Germinal center (tissue), 1 donor: ENCODE measurements around the gene ERI2.

Experiments
- DNase-seq: peaks from one replicate; pipeline ENCODE4 v3.0.0; 2012; ENCODE audit warnings: mixed read lengths, low spot score

ERI2 gene

GRCh38 chr16:20806168-20807050 lies at the start of gene ERI2, which contains the start of gene REXO5:
Gene ERI2 (minus strand): TSS chr16:20806472. CDS start chr16:20806430, 42 bp downstream.
Gene REXO5 (plus strand): TSS chr16:20806527. CDS start chr16:20806954, 427 bp downstream.
- DNase-seq: peak; percentile 88

GRCh38 chr16:20854963-20855362 lies 48.7 kb upstream of the ERI2 start:
- no peak for DNase-seq

GRCh38 chr16:20853981-20854620 lies 47.8 kb upstream of the ERI2 start:
- DNase-seq: no peak

- DNase-seq: no peak
Measured at GRCh38 chr16:20853143-20853542, 46.9 kb upstream of the ERI2 start.

- DNase-seq: no peak
Measured at GRCh38 chr16:20851601-20852000, 45.3 kb upstream of the ERI2 start.

GRCh38 chr16:20850981-20851380 lies 44.7 kb upstream of the ERI2 start:
- no peak for DNase-seq

GRCh38 chr16:20849589-20850390 lies 43.5 kb upstream of the ERI2 start:
- DNase-seq: peak; percentile 47

GRCh38 chr16:20847550-20847949 lies 41.3 kb upstream of the ERI2 start:
- no peak for DNase-seq

- DNase-seq: no peak
Measured at GRCh38 chr16:20846551-20846950, 40.3 kb upstream of the ERI2 start.

- no peak for DNase-seq
Measured at GRCh38 chr16:20846030-20846429, 39.8 kb upstream of the ERI2 start.

GRCh38 chr16:20844588-20844987 lies 38.3 kb upstream of the ERI2 start:
- no peak for DNase-seq

- no peak for DNase-seq
Measured at GRCh38 chr16:20844054-20844453, 37.8 kb upstream of the ERI2 start.

- no peak for DNase-seq
Measured at GRCh38 chr16:20839504-20839903, 33.2 kb upstream of the ERI2 start.

GRCh38 chr16:20838240-20838639 lies 32.0 kb upstream of the ERI2 start:
- DNase-seq: no peak

GRCh38 chr16:20833086-20833485 lies 26.8 kb upstream of the ERI2 start:
- no peak for DNase-seq

GRCh38 chr16:20830372-20830771 lies 24.1 kb upstream of the ERI2 start:
- DNase-seq: no peak

GRCh38 chr16:20829536-20829935 lies 23.3 kb upstream of the ERI2 start:
- no peak for DNase-seq

GRCh38 chr16:20826039-20826566 lies 19.8 kb upstream of the ERI2 start:
- no peak for DNase-seq

- DNase-seq: no peak
Measured at GRCh38 chr16:20822521-20823325, 16.5 kb upstream of the ERI2 start.

- DNase-seq: no peak
Measured at GRCh38 chr16:20821682-20822081, 15.4 kb upstream of the ERI2 start.

- DNase-seq: no peak
Measured at GRCh38 chr16:20818929-20819585, 12.8 kb upstream of the ERI2 start.
